K562 (cell line): Measurements from ENCODE around the gene RAPSN. TPM values are rescaled to one million over a fixed set of nuclear protein-coding genes. Genes with fewer than 3 reads are reported as not detected.

Source experiments
- ESRRB ChIP-seq: fragments of 250-450 bp; sonication (Bioruptor Pico); IDR thresholded peaks from 2 replicates; pipeline ENCODE4 v1.5.0; 2020; ENCODE audit warnings: mild to moderate bottlenecking, moderate library complexity, borderline replicate concordance
- JUN ChIP-seq, 2 experiments: sonication (generic) in 1 of 2; formaldehyde crosslinking in 1 of 2; IDR thresholded peaks; 2 replicates each; pipeline versions ENCODE4 v1.6.1 to v1.8.0; 2012 to 2022; ENCODE audit warnings: borderline replicate concordance in 2 of 2, mild to moderate bottlenecking in 2 of 2, improper control_type of control experiment in 1 of 2, low read depth in 1 of 2, low read length in 1 of 2, missing genetic modification reagents in 1 of 2
- KAT8 ChIP-seq: fragments of 450-650 bp; IDR thresholded peaks from 2 replicates; pipeline ENCODE4 v1.6.1; 2016; ENCODE audit warnings: low read depth, mild to moderate bottlenecking
- MEF2A ChIP-seq: IDR thresholded peaks from 2 replicates; pipeline ENCODE4 v1.6.1; 2011; ENCODE audit warnings: low read depth, mild to moderate bottlenecking, low read length, moderate library complexity; ENCODE audit not compliant: control insufficient read depth
- MYC ChIP-seq, 2 experiments: fragments of 250-450 bp in 1 of 2; sonication (Bioruptor Pico) in 1 of 2; IDR thresholded peaks; 2 replicates each; pipeline versions ENCODE4 v1.5.1 to v1.6.1; 2012 to 2021; ENCODE audit warnings: low read depth in 2 of 2, borderline replicate concordance in 1 of 2, improper control_type of control experiment in 1 of 2, low read length in 1 of 2, mild to moderate bottlenecking in 1 of 2, moderate library complexity in 1 of 2
- SIN3B ChIP-seq: fragments of 450-650 bp; IDR thresholded peaks from 2 replicates; pipeline ENCODE4 v1.6.1; 2017; ENCODE audit warnings: low read depth, mild to moderate bottlenecking, moderate library complexity
- SMAD1 ChIP-seq: fragments of 150-350 bp; IDR thresholded peaks from 2 replicates; pipeline ENCODE4 v1.6.1; 2014; ENCODE audit warnings: low read length, low read depth; ENCODE audit not compliant: partially characterized antibody
- SP1 ChIP-seq: sonication (generic); formaldehyde crosslinking; IDR thresholded peaks from 2 replicates; pipeline ENCODE4 v1.8.1; 2022; ENCODE audit warnings: mild to moderate bottlenecking, missing genetic modification reagents
- STAT5A ChIP-seq: IDR thresholded peaks from 2 replicates; pipeline ENCODE4 v1.6.1; 2012; ENCODE audit warnings: low read length, inconsistent platforms, borderline replicate concordance
- TCF3 ChIP-seq: sonication (generic); formaldehyde crosslinking; IDR thresholded peaks from 2 replicates; pipeline ENCODE4 v1.4.0; 2020; ENCODE audit warnings: mild to moderate bottlenecking, missing genetic modification reagents
- TCF7L2 ChIP-seq: fragments of 150-350 bp; IDR thresholded peaks from 2 replicates; pipeline ENCODE4 v1.6.1; 2016; ENCODE audit warnings: low read depth, mild to moderate bottlenecking, low read length, moderate library complexity
- ZKSCAN1 ChIP-seq: fragments of 150-350 bp; IDR thresholded peaks from 2 replicates; pipeline ENCODE4 v1.6.1; 2016; ENCODE audit warnings: low read depth, low read length
- ZNF140 ChIP-seq: fragments of 250-450 bp; sonication (Bioruptor Pico); IDR thresholded peaks from 2 replicates; pipeline ENCODE4 v1.8.0; 2021; ENCODE audit warnings: moderate library complexity, mild to moderate bottlenecking, inconsistent platforms
- ZNF584 ChIP-seq: fragments of 200-800 bp; sonication (Bioruptor generic); IDR thresholded peaks from 2 replicates; pipeline ENCODE4 v1.6.1; 2016; ENCODE audit warnings: low read depth, mild to moderate bottlenecking, missing genetic modification characterization, missing compliant biosample characterization
- ZNF699 ChIP-seq: fragments of 250-450 bp; sonication (Bioruptor Pico); IDR thresholded peaks from 2 replicates; pipeline ENCODE4 v1.8.0; 2021; ENCODE audit warnings: mild to moderate bottlenecking, moderate library complexity; ENCODE audit not compliant: insufficient replicate concordance
- polyA plus RNA-seq, 8 experiments: library from polyadenylated mRNA; depleted of rRNA in 4 of 8; stranded (reverse) in 5 of 8; unstranded in 3 of 8; fragments of >200 nt; fragmentation: Nextera tagmentation in 2 of 8; fragmentation: Illumina TruSeq in 1 of 8; extraction: Ambion mirVana in 2 of 8; extraction: Trizol in 1 of 8; gene quantifications; 2 replicates each; pipeline versions ENCODE4 v1.2.1 to v1.2.3, GENCODE V29; 2011 to 2014; ENCODE audit warnings: inconsistent platforms in 1 of 8, missing spikeins in 1 of 8
- total RNA-seq, 7 experiments: library from RNA; depleted of rRNA in 6 of 7; stranded (reverse); fragments of >200 nt in 6 of 7; fragmentation: Illumina TruSeq in 2 of 7; extraction: Trizol in 2 of 7; gene quantifications; 2 replicates each; pipeline versions ENCODE4 v1.2.1 to v1.2.3, GENCODE V29; 2011 to 2021; ENCODE audit warnings: low replicate concordance in 1 of 7
- TF ChIP-seq, protein P1 (sequence below), 2 experiments: fragments of 450-650 bp; IDR thresholded peaks; 2 replicates each; pipeline ENCODE4 v1.6.1; 2016; ENCODE audit warnings: mild to moderate bottlenecking in 2 of 2, borderline replicate concordance in 1 of 2, low read depth in 1 of 2, moderate library complexity in 1 of 2
- TF ChIP-seq, protein P2 (sequence below): sonication (generic); formaldehyde crosslinking; IDR thresholded peaks from 2 replicates; pipeline ENCODE4 v1.9.0; 2022; ENCODE audit warnings: mild to moderate bottlenecking, missing genetic modification reagents

The RAPSN gene
- total and polyA plus RNA-seq, 9 of the 15 experiments (the other 6 are each of a cell fraction or from before 2014, with no cell fraction given) = 0.06 to 0.11 TPM; not detected in 7

DNA sequence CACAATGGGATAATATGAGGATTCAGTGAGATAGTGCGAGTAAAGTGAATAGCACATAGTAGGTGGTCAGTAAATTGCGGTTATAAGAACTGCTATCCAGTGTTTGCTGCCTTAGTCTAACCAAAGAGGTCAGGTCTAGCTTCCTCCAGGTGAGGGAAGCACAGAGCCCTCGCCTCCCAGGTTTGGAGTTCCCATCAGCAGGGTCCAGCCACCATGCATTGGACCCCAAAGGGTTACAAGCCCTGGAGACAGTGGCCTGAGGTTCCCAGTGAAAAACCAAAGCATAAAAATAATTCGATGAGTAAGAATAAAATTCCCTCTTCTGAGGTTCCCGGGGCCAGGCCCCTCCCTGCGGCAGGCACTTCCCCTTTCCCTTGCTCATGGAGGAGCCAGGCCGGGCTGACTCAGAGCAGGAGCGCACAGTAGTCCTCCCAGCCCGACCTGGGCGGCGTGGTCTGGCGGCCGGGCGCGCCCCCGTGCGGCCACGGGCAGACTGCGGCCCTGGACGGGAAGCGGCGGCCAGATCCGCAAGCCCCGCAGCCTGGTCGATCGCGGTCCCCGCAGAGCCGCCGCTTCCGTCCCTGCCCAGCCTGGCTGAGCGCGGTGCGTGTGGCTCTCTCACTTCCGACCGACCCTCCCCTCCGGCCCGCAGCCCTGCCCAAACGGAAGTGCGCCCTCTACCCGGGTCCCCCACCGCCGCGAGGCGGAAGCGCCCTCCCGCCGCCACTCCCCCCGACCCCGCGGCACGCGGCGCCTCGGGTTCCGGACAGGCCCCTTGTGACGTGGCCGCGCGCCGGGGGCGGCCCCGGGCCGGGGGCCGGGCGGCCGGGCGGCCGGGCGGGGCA, 41.0 kb downstream of the RAPSN start, which contains the start of gene SLC39A13 (continued):
- TF ChIP-seq, protein P1, sequence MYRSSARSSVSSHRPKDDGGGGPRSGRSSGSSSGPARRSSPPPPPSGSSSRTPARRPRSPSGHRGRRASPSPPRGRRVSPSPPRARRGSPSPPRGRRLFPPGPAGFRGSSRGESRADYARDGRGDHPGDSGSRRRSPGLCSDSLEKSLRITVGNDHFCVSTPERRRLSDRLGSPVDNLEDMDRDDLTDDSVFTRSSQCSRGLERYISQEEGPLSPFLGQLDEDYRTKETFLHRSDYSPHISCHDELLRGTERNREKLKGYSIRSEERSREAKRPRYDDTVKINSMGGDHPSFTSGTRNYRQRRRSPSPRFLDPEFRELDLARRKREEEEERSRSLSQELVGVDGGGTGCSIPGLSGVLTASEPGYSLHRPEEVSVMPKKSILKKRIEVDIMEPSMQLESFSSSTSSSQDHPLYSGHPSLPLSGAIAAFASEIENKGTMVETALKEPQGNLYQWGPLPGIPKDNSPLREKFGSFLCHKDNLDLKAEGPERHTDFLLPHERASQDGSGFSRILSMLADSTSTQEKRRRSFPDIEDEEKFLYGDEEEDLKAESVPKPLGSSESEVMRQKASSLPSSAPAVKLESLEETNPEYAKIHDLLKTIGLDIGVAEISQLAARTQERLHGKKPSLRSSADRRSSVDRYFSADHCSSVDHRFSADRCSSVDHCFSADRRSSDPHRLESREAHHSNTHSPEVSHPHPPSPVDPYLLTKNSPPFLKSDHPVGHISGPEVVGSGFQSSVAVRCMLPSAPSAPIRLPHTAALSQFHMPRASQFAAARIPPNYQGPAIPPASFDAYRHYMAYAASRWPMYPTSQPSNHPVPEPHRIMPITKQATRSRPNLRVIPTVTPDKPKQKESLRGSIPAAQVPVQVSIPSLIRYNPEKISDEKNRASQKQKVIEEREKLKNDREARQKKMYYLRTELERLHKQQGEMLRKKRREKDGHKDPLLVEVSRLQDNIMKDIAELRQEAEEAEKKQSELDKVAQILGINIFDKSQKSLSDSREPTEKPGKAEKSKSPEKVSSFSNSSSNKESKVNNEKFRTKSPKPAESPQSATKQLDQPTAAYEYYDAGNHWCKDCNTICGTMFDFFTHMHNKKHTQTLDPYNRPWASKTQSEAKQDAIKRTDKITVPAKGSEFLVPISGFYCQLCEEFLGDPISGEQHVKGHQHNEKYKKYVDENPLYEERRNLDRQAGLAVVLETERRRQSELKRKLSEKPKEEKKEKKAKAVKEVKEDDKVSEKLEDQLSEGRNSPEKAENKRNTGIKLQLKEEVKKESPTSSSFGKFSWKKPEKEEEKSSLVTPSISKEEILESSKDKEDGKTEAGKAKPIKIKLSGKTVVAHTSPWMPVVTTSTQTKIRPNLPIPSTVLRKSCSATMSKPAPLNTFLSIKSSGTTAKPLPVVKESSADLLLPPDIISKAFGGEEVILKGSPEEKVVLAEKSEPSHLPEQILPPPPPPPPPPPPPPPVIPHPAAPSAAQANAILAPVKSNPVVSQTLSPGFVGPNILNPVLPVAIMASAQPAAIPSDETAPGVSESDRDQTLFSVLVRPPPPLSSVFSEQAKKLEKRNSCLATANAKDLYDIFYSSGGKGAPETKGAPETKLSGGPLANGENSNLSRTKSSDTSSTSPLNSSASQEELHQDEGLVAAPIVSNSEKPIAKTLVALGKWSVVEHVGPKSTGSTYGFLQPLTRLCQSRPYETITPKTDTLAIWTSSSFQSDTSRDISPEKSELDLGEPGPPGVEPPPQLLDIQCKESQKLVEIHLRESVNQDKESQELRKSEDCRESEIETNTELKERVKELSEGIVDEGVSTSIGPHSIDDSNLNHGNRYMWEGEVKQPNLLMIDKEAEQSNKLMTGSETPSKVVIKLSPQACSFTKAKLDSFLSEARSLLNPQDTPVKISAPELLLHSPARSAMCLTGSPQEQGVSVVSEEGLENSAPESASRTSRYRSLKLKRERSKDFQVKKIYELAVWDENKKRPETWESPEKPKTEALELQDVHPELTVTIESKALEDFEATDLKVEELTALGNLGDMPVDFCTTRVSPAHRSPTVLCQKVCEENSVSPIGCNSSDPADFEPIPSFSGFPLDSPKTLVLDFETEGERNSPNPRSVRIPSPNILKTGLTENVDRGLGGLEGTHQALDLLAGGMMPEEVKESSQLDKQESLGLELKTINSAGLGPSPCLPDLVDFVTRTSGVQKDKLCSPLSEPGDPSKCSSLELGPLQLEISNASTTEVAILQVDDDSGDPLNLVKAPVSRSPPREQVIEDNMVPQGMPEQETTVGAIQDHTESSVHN (IDR thresholded peaks at IDR 0.05; ENCODE audit: borderline replicate concordance in 1 of 2, low read depth in 1 of 2) = no peak
- TF ChIP-seq SP1 (CRISPR knock-in tag) = peak; percentile 93
- no peak for TF ChIP-seq ESRRB
- no peak for TF ChIP-seq ZNF140 (CRISPR knock-in tag)
- TF ChIP-seq KAT8 = no peak
- TF ChIP-seq MYC (IDR thresholded peaks at IDR 0.05; ENCODE audit: low read depth, low read length) = peak; percentile 92; the same call in 1 of the 2 replicates
- peak; percentile 64; the same call in 1 of the 2 replicates for TF ChIP-seq MYC (CRISPR knock-in tag; IDR thresholded peaks at IDR 0.05; ENCODE audit: borderline replicate concordance, low read depth)
- peak; percentile 45; the same call in 1 of the 2 replicates for TF ChIP-seq JUN (IDR thresholded peaks at IDR 0.05; ENCODE audit: borderline replicate concordance, low read depth, low read length)
- TF ChIP-seq JUN (CRISPR knock-in tag; IDR thresholded peaks at IDR 0.05; ENCODE audit: borderline replicate concordance) = peak; percentile 95
- peak; percentile 61 for TF ChIP-seq TCF3 (CRISPR knock-in tag)
- peak; percentile 95 for TF ChIP-seq SIN3B
- TF ChIP-seq ZKSCAN1 = peak; percentile 99
- TF ChIP-seq TCF7L2 = peak; percentile 42
- 0 out of 2 replicates have a peak, but pooled peaks have one; percentile 80 for TF ChIP-seq ZNF584 (CRISPR knock-in tag)
- TF ChIP-seq, protein P2, sequence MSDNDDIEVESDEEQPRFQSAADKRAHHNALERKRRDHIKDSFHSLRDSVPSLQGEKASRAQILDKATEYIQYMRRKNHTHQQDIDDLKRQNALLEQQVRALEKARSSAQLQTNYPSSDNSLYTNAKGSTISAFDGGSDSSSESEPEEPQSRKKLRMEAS (CRISPR knock-in tag) = peak; percentile 93
- peak; percentile 18; the same call in 1 of the 2 replicates for TF ChIP-seq STAT5A
- TF ChIP-seq ZNF699 = no peak
- TF ChIP-seq MEF2A = 0 out of 2 replicates have a peak, but pooled peaks have one; percentile 52
- TF ChIP-seq SMAD1 = peak; percentile 12
